ENCODE results near the gene ACE. TPM values are rescaled to one million over a fixed set of nuclear protein-coding genes. Genes with fewer than 3 reads are reported as not detected.

Gene ACE
- total RNA-seq, 1 experiment from 2014 or later, result 0.76 TPM

DNA sequence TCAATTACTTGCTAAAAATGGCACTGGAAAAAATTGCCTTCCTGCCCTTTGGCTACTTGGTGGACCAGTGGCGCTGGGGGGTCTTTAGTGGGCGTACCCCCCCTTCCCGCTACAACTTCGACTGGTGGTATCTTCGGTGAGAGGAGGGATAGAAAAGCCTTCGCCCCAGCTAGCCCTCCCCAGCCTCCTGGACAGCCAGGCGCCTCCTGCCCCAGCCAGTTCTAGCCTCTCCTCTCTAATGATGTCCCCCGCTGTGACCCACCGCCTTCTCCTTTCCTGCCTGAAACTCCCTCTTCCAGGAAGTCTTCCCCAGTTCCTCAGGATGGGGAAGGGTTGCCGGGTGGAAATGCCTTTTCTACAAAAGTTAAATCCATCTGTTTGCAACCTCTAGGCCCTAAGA is 6.2 kb downstream of the ACE start:
- Histone ChIP-seq H3K79me2 (ENCODE audit: low read depth) (no peaks in the 10 kb centered on the region), H2AFZ (no peak overlapping the region), H3K36me3 (ENCODE audit: low read depth) (no peaks in the 10 kb centered on the region), H3K4me1 (replicated peaks; ENCODE audit: insufficient read depth) (peaks cover 5% of the 10 kb centered on the region), H3K27ac (no peak overlapping the region), H3K9me3 (ENCODE audit: insufficient read depth, low read depth) (no peaks in the 10 kb centered on the region), H3K4me2 (no peak overlapping the region), H4K20me1 (ENCODE audit: insufficient read depth) (no peaks in the 10 kb centered on the region), H3K9me2 (ENCODE audit: insufficient read depth) (no peaks in the 10 kb centered on the region), H3F3A (ENCODE audit: insufficient read depth, low read depth) (no peaks in the 10 kb centered on the region), H3K27me3 (ENCODE audit: insufficient read depth, low read depth) (peaks cover 9% of the 10 kb centered on the region), H3K4me3 (no peak overlapping the region)
- no TSS peak for BruUV-seq (replicated peaks)
- ChIA-PET POLR2A (ENCODE audit: unreplicated experiment) (no interaction called here), CTCF (no interaction called here)
- TF ChIP-seq, protein P1, sequence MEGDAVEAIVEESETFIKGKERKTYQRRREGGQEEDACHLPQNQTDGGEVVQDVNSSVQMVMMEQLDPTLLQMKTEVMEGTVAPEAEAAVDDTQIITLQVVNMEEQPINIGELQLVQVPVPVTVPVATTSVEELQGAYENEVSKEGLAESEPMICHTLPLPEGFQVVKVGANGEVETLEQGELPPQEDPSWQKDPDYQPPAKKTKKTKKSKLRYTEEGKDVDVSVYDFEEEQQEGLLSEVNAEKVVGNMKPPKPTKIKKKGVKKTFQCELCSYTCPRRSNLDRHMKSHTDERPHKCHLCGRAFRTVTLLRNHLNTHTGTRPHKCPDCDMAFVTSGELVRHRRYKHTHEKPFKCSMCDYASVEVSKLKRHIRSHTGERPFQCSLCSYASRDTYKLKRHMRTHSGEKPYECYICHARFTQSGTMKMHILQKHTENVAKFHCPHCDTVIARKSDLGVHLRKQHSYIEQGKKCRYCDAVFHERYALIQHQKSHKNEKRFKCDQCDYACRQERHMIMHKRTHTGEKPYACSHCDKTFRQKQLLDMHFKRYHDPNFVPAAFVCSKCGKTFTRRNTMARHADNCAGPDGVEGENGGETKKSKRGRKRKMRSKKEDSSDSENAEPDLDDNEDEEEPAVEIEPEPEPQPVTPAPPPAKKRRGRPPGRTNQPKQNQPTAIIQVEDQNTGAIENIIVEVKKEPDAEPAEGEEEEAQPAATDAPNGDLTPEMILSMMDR (conservative IDR thresholded peaks at IDR 0.05), result no peak
- no peak for DNase-seq
- intact Hi-C loops (cut with micrococcal nuclease; ENCODE audit: unreplicated experiment), result no loop called here

DNA sequence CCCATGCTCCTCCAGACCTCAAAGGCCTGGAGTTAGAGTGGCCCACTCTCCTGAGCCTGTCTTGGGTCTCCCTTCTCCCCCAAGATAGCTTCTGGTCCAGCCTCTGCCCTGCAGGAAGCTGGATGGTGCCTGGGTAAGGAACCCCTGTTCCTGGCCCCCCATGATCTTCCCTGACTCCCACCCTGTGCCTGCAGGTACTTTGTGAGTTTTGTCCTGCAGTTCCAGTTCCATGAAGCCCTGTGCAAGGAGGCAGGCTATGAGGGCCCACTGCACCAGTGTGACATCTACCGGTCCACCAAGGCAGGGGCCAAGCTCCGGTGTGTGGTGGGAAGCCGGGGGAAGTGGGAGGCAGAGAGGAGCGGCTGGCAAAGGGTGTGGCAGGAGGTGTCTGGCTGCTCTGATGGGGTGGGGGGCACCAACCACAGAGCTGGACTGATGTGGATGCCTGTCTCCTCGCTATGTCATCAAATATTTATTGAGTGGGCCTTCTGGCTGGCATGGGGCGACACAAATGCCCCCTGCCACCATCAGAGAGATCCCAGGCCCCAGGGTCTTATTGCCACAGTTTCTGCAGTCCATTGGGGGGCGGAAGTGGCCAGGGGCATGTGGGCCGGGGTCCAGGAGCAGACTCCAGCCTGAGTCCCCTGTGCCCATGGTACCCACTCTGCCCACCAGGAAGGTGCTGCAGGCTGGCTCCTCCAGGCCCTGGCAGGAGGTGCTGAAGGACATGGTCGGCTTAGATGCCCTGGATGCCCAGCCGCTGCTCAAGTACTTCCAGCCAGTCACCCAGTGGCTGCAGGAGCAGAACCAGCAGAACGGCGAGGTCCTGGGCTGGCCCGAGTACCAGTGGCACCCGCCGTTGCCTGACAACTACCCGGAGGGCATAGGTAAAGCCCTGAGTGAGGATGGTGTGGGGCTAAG is 7.1 kb downstream of the ACE start:
- Histone ChIP-seq H3K9me3 (ENCODE audit: insufficient read depth, low read depth) (no peaks in the 10 kb centered on the region), H3K36me3 (ENCODE audit: low read depth) (no peaks in the 10 kb centered on the region), H3F3A (ENCODE audit: insufficient read depth, low read depth) (no peaks in the 10 kb centered on the region), H2AFZ (no peak overlapping the region), H4K20me1 (ENCODE audit: insufficient read depth) (no peaks in the 10 kb centered on the region), H3K79me2 (ENCODE audit: low read depth) (no peaks in the 10 kb centered on the region), H3K4me2 (no peak overlapping the region), H3K9me2 (ENCODE audit: insufficient read depth) (no peaks in the 10 kb centered on the region), H3K4me1 (replicated peaks; ENCODE audit: insufficient read depth) (no peaks in the 10 kb centered on the region), H3K27ac (no peak overlapping the region), H3K4me3 (no peak overlapping the region), H3K27me3 (ENCODE audit: insufficient read depth, low read depth) (peaks cover 12% of the 10 kb centered on the region; the same call in 1 of the 2 replicates)
- CTCF ChIA-PET, result interaction anchor here (0.6 kb wide), 1 partner anchor 58 kb away, joined by 3 read pairs; no protein-coding TSS in a partner anchor
- no peak for DNase-seq
- BruUV-seq (replicated peaks), result no TSS peak
- POLR2A ChIA-PET (ENCODE audit: unreplicated experiment), result no interaction called here
- intact Hi-C loops (cut with micrococcal nuclease; ENCODE audit: unreplicated experiment), result no loop called here
- TF ChIP-seq EZH2 (IDR thresholded peaks at IDR 0.05; ENCODE audit: low read depth), result no peak
- TF ChIP-seq, protein P1 (conservative IDR thresholded peaks at IDR 0.05), result no peak

DNA sequence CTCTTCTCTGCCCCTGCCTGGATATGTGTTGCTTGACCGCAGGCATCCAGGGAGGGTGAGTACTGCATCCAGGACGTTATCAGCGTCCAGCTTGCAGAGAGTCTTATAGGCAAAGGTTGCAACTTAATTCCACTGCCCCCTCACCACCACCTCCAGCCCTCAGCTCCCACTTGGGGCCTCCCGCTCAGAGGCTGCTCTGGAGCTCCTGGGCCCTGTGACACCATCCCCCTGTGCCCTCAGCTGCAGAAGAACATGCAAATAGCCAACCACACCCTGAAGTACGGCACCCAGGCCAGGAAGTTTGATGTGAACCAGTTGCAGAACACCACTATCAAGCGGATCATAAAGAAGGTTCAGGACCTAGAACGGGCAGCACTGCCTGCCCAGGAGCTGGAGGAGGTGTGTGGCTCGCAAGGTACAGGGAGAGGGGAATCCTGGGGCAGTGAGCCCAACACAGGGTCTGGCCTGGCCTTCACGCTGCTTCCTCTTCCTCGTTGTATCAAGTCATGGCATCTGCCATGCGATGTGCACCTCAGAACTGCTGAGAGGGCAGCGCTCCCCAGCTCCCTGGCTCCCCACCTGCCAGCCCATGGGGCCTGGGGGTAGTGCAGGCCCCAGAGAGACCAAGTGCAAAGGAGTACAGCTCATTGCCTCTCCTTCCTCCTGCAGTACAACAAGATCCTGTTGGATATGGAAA is 9.6 kb downstream of the ACE start:
- no peaks in the 10 kb centered on the region for H3K36me3 ChIP-seq (ENCODE audit: low read depth)
- H3K9me3 ChIP-seq (ENCODE audit: insufficient read depth, low read depth), result no peaks in the 10 kb centered on the region
- no peaks in the 10 kb centered on the region for H4K20me1 ChIP-seq (ENCODE audit: insufficient read depth)
- H3K4me2 ChIP-seq, result no peak overlapping the region
- H3K4me1 ChIP-seq (replicated peaks; ENCODE audit: insufficient read depth), result no peaks in the 10 kb centered on the region
- intact Hi-C loops (cut with micrococcal nuclease; ENCODE audit: unreplicated experiment), result no loop called here
- no peak for TF ChIP-seq EZH2 (IDR thresholded peaks at IDR 0.05; ENCODE audit: low read depth)
- TF ChIP-seq, protein P1 (conservative IDR thresholded peaks at IDR 0.05), result no peak
- no peak overlapping the region for H3K4me3 ChIP-seq
- BruUV-seq (replicated peaks), result no TSS peak
- no peak for DNase-seq
- ChIA-PET CTCF (no interaction called here), POLR2A (ENCODE audit: unreplicated experiment) (interaction anchor here (0.8 kb wide), 1 partner anchor 12 kb away, joined by 36 read pairs; no protein-coding TSS in a partner anchor)
- H3K9me2 ChIP-seq (ENCODE audit: insufficient read depth), result no peaks in the 10 kb centered on the region
- no peak overlapping the region for H3K27ac ChIP-seq
- no peaks in the 10 kb centered on the region for H3F3A ChIP-seq (ENCODE audit: insufficient read depth, low read depth)
- no peaks in the 10 kb centered on the region for H3K79me2 ChIP-seq (ENCODE audit: low read depth)
- peaks cover 38% of the 10 kb centered on the region for H3K27me3 ChIP-seq (ENCODE audit: insufficient read depth, low read depth)
- no peak overlapping the region for H2AFZ ChIP-seq
